HepG2 (cell line): Measurements from ENCODE around the gene LNX2. TPM values are rescaled to one million over a fixed set of nuclear protein-coding genes. Genes with fewer than 3 reads are reported as not detected.

ENCODE experiments used
- ETV5 ChIP-seq: IDR thresholded peaks from 2 replicates; pipeline ENCODE4 v1.6.1; 2018; ENCODE audit warnings: missing biosample characterization, missing genetic modification reagents, inconsistent platforms, borderline replicate concordance
- GLI4 ChIP-seq: sonication (generic); formaldehyde crosslinking; IDR thresholded peaks from 2 replicates; pipeline ENCODE4 v1.5.1; 2020; ENCODE audit warnings: missing genetic modification reagents, mild to moderate bottlenecking, moderate library complexity, borderline replicate concordance
- RARA ChIP-seq: IDR thresholded peaks from 2 replicates; pipeline ENCODE4 v1.6.1; 2016; ENCODE audit warnings: missing genetic modification reagents, missing compliant biosample characterization
- RCOR2 ChIP-seq: IDR thresholded peaks from 2 replicates; pipeline ENCODE4 v1.6.1; 2016; ENCODE audit warnings: missing biosample characterization, missing genetic modification reagents
- TCF12 ChIP-seq, 2 experiments: fragments of 450-650 bp in 1 of 2; sonication (generic) in 1 of 2; formaldehyde crosslinking in 1 of 2; IDR thresholded peaks; 2 replicates each; pipeline versions ENCODE4 v1.6.1 to v1.8.0; 2017 to 2022; ENCODE audit warnings: antibody characterized with exemption in 1 of 2, mild to moderate bottlenecking in 1 of 2, missing genetic modification reagents in 1 of 2, moderate library complexity in 1 of 2
- ZMAT3 ChIP-seq: sonication (generic); formaldehyde crosslinking; conservative IDR thresholded peaks from 2 replicates; pipeline ENCODE4 v1.7.0; 2021; ENCODE audit warnings: missing genetic modification reagents
- ZNF383 ChIP-seq: sonication (generic); formaldehyde crosslinking; IDR thresholded peaks from 2 replicates; pipeline ENCODE4 v1.4.0; 2020; ENCODE audit warnings: missing genetic modification reagents, mild to moderate bottlenecking, borderline replicate concordance
- ZNF615 ChIP-seq: sonication (generic); formaldehyde crosslinking; IDR thresholded peaks from 2 replicates; pipeline ENCODE4 v1.5.0; 2020; ENCODE audit warnings: mild to moderate bottlenecking, missing genetic modification reagents, borderline replicate concordance
- ZNF724P ChIP-seq: sonication (generic); formaldehyde crosslinking; IDR thresholded peaks from 2 replicates; pipeline ENCODE4 v1.8.0; 2022; ENCODE audit warnings: missing genetic modification reagents, borderline replicate concordance
- polyA plus RNA-seq, 8 experiments: library from polyadenylated mRNA; depleted of rRNA in 3 of 8; stranded (reverse) in 7 of 8; unstranded in 1 of 8; fragments of >200 nt; fragmentation: Illumina TruSeq in 4 of 8; extraction: Trizol in 4 of 8; gene quantifications; 2 replicates each; pipeline versions ENCODE4 v1.2.1 to v1.2.3, GENCODE V29; 2011 to 2016; ENCODE audit warnings: low read depth in 4 of 8, missing spikeins in 1 of 8, mixed read lengths in 1 of 8; ENCODE audit not compliant: insufficient read depth in 1 of 8
- total RNA-seq, 5 experiments: library from RNA; depleted of rRNA; stranded (reverse); fragments of >200 nt; fragmentation: Illumina TruSeq; extraction: Trizol; gene quantifications; 2 replicates each; pipeline ENCODE4 v1.2.3, GENCODE V29; 2016; ENCODE audit warnings: low read depth in 1 of 5
- TF ChIP-seq, protein P1 (sequence below): sonication (generic); formaldehyde crosslinking; IDR thresholded peaks from 2 replicates; pipeline ENCODE4 v1.8.1; 2023; ENCODE audit warnings: mild to moderate bottlenecking, inconsistent platforms, moderate library complexity, missing genetic modification reagents, borderline replicate concordance
- TF ChIP-seq, protein P2 (sequence below): sonication (generic); formaldehyde crosslinking; IDR thresholded peaks from 2 replicates; pipeline ENCODE4 v1.8.0; 2022; ENCODE audit warnings: mild to moderate bottlenecking, missing genetic modification reagents, moderate library complexity
- TF ChIP-seq, protein P3 (sequence below): sonication (generic); formaldehyde crosslinking; IDR thresholded peaks from 2 replicates; pipeline ENCODE4 v1.4.0; 2020; ENCODE audit warnings: low read depth, missing genetic modification reagents
- TF ChIP-seq, protein P4 (sequence below): sonication (generic); formaldehyde crosslinking; IDR thresholded peaks from 2 replicates; pipeline ENCODE4 v1.8.0; 2022; ENCODE audit warnings: mild to moderate bottlenecking, missing genetic modification reagents, borderline replicate concordance
- TF ChIP-seq, protein P5 (sequence below), 2 experiments: sonication (generic) in 1 of 2; formaldehyde crosslinking in 1 of 2; IDR thresholded peaks; 2 replicates each; pipeline versions ENCODE4 v1.4.0 to v1.6.1; 2016 to 2020; ENCODE audit warnings: borderline replicate concordance in 1 of 2, low read depth in 1 of 2, mild to moderate bottlenecking in 1 of 2, missing genetic modification reagents in 1 of 2

LNX2 gene
- total and polyA plus RNA-seq, 2 of the 13 experiments (the other 11 are each of a cell fraction or from before 2014, with no cell fraction given), result 9.2 to 9.7 TPM

GRCh38 chr13:27620377-27621115, at the start of gene LNX2 (continued):
- TF ChIP-seq ZMAT3 (CRISPR knock-in tag) (0 out of 2 replicates have a peak, but pooled peaks have one; percentile 9), ZNF383 (CRISPR knock-in tag) (no peak), GLI4 (CRISPR knock-in tag) (no peak), ETV5 (CRISPR knock-in tag) (0 out of 2 replicates have a peak, but pooled peaks have one; percentile 7), RARA (CRISPR knock-in tag) (no peak; the same call in 1 of the 2 replicates), ZNF615 (CRISPR knock-in tag) (no peak), TCF12 (IDR thresholded peaks at IDR 0.05) (no peak), TCF12 (CRISPR knock-in tag; IDR thresholded peaks at IDR 0.05) (no peak), ZNF724P (no peak), RCOR2 (no peak)
- TF ChIP-seq, protein P1, sequence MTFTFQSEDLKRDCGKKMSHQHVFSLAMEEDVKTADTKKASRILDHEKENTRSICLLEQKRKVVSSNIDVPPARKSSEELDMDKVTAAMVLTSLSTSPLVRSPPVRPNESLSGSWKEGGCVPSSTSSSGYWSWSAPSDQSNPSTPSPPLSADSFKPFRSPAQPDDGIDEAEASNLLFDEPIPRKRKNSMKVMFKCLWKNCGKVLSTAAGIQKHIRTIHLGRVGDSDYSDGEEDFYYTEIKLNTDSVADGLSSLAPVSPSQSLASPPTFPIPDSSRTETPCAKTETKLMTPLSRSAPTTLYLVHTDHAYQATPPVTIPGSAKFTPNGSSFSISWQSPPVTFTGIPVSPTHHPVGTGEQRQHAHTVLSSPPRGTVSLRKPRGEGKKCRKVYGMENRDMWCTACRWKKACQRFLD (CRISPR knock-in tag), result no peak
- TF ChIP-seq, protein P2, sequence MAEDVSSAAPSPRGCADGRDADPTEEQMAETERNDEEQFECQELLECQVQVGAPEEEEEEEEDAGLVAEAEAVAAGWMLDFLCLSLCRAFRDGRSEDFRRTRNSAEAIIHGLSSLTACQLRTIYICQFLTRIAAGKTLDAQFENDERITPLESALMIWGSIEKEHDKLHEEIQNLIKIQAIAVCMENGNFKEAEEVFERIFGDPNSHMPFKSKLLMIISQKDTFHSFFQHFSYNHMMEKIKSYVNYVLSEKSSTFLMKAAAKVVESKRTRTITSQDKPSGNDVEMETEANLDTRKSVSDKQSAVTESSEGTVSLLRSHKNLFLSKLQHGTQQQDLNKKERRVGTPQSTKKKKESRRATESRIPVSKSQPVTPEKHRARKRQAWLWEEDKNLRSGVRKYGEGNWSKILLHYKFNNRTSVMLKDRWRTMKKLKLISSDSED (CRISPR knock-in tag), result no peak
- TF ChIP-seq, protein P3, sequence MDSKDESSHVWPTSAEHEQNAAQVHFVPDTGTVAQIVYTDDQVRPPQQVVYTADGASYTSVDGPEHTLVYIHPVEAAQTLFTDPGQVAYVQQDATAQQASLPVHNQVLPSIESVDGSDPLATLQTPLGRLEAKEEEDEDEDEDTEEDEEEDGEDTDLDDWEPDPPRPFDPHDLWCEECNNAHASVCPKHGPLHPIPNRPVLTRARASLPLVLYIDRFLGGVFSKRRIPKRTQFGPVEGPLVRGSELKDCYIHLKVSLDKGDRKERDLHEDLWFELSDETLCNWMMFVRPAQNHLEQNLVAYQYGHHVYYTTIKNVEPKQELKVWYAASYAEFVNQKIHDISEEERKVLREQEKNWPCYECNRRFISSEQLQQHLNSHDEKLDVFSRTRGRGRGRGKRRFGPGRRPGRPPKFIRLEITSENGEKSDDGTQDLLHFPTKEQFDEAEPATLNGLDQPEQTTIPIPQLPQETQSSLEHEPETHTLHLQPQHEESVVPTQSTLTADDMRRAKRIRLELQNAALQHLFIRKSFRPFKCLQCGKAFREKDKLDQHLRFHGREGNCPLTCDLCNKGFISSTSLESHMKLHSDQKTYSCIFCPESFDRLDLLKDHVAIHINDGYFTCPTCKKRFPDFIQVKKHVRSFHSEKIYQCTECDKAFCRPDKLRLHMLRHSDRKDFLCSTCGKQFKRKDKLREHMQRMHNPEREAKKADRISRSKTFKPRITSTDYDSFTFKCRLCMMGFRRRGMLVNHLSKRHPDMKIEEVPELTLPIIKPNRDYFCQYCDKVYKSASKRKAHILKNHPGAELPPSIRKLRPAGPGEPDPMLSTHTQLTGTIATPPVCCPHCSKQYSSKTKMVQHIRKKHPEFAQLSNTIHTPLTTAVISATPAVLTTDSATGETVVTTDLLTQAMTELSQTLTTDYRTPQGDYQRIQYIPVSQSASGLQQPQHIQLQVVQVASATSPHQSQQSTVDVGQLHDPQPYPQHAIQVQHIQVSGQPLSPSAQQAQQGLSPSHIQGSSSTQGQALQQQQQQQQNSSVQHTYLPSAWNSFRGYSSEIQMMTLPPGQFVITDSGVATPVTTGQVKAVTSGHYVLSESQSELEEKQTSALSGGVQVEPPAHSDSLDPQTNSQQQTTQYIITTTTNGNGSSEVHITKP (CRISPR knock-in tag), result peak; percentile 81; the same call in 1 of the 2 replicates
- TF ChIP-seq, protein P4, sequence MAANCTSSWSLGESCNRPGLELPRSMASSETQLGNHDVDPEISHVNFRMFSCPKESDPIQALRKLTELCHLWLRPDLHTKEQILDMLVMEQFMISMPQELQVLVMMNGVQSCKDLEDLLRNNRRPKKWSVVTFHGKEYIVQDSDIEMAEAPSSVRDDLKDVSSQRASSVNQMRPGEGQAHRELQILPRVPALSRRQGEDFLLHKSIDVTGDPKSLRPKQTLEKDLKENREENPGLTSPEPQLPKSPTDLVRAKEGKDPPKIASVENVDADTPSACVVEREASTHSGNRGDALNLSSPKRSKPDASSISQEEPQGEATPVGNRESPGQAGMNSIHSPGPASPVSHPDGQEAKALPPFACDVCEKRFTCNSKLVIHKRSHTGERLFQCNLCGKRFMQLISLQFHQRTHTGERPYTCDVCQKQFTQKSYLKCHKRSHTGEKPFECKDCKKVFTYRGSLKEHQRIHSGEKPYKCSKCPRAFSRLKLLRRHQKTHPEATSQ (CRISPR knock-in tag), result no peak
- TF ChIP-seq, protein P5, sequence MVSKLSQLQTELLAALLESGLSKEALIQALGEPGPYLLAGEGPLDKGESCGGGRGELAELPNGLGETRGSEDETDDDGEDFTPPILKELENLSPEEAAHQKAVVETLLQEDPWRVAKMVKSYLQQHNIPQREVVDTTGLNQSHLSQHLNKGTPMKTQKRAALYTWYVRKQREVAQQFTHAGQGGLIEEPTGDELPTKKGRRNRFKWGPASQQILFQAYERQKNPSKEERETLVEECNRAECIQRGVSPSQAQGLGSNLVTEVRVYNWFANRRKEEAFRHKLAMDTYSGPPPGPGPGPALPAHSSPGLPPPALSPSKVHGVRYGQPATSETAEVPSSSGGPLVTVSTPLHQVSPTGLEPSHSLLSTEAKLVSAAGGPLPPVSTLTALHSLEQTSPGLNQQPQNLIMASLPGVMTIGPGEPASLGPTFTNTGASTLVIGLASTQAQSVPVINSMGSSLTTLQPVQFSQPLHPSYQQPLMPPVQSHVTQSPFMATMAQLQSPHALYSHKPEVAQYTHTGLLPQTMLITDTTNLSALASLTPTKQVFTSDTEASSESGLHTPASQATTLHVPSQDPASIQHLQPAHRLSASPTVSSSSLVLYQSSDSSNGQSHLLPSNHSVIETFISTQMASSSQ (IDR thresholded peaks at IDR 0.05; ENCODE audit: low read depth), result no peak
- TF ChIP-seq, protein P5 (CRISPR knock-in tag; IDR thresholded peaks at IDR 0.05; ENCODE audit: borderline replicate concordance), result no peak
